SK-N-SH treated with all-trans-retinoic acid at 6 μM for 48 hours (cell line): ENCODE data around the gene PCSK5.

Experiments
- ATAC-seq: fragments of 200-7000 bp; cut with Tn5 transposase; 3 replicates; pipeline ENCODE4 v1.9.1; 2020; ENCODE audit warnings: mild to moderate bottlenecking, moderate library complexity
- ARNTL ChIP-seq: fragments of 450-650 bp; formaldehyde crosslinking; IDR thresholded peaks from 2 replicates; pipeline ENCODE4 v1.5.0; 2020; ENCODE audit warnings: low read depth, mild to moderate bottlenecking, moderate library complexity, borderline replicate concordance
- BACH2 ChIP-seq: fragments of 250-450 bp; sonication (Bioruptor Pico); IDR thresholded peaks from 2 replicates; pipeline ENCODE4 v1.9.0; 2021; ENCODE audit warnings: mild to moderate bottlenecking, borderline replicate concordance
- CREB5 ChIP-seq: fragments of 250-450 bp; sonication (Bioruptor Pico); IDR thresholded peaks from 2 replicates; pipeline ENCODE4 v1.5.1; 2020; ENCODE audit warnings: low read depth, mild to moderate bottlenecking, moderate library complexity
- CSDC2 ChIP-seq: fragments of 250-450 bp; sonication (Bioruptor Pico); IDR thresholded peaks from 2 replicates; pipeline ENCODE4 v1.5.0; 2020; ENCODE audit warnings: mild to moderate bottlenecking, moderate library complexity
- CSRNP3 ChIP-seq: fragments of 250-450 bp; sonication (Bioruptor Pico); IDR thresholded peaks from 2 replicates; pipeline ENCODE4 v1.5.1; 2021; ENCODE audit warnings: mild to moderate bottlenecking, moderate library complexity
- ESRRG ChIP-seq: fragments of 250-450 bp; sonication (Bioruptor Pico); IDR thresholded peaks from 2 replicates; pipeline ENCODE4 v1.6.1; 2021; ENCODE audit warnings: mild to moderate bottlenecking
- GLIS3 ChIP-seq: fragments of 250-450 bp; sonication (Bioruptor Pico); IDR thresholded peaks from 2 replicates; pipeline ENCODE4 v1.5.0; 2020; ENCODE audit warnings: mild to moderate bottlenecking, moderate library complexity
- ISL1 ChIP-seq: fragments of 250-450 bp; sonication (Bioruptor Pico); IDR thresholded peaks from 2 replicates; pipeline ENCODE4 v2.1.2; 2022; ENCODE audit warnings: mild to moderate bottlenecking, moderate library complexity
- OSR1 ChIP-seq: fragments of 250-450 bp; sonication (Bioruptor Pico); IDR thresholded peaks from 2 replicates; pipeline ENCODE4 v1.8.0; 2022; ENCODE audit warnings: moderate library complexity, mild to moderate bottlenecking, inconsistent platforms
- PATZ1 ChIP-seq: fragments of 250-450 bp; sonication (Bioruptor Pico); IDR thresholded peaks from 2 replicates; pipeline ENCODE4 v1.8.0; 2020; ENCODE audit warnings: mild to moderate bottlenecking, moderate library complexity, borderline replicate concordance
- PPARA ChIP-seq: fragments of 250-450 bp; sonication (Bioruptor Pico); IDR thresholded peaks from 2 replicates; pipeline ENCODE4 v1.5.0; 2020; ENCODE audit warnings: mild to moderate bottlenecking, borderline replicate concordance
- RARB ChIP-seq: fragments of 250-450 bp; sonication (Bioruptor Pico); IDR thresholded peaks from 2 replicates; pipeline ENCODE4 v1.8.0; 2021; ENCODE audit warnings: mild to moderate bottlenecking, moderate library complexity
- SNAI2 ChIP-seq: fragments of 250-450 bp; sonication (Bioruptor Pico); IDR thresholded peaks from 2 replicates; pipeline ENCODE4 v1.5.0; 2020; ENCODE audit warnings: mild to moderate bottlenecking, moderate library complexity
- TCF4 ChIP-seq: fragments of 250-450 bp; sonication (Bioruptor Pico); IDR thresholded peaks from 2 replicates; pipeline ENCODE4 v1.8.0; 2021; ENCODE audit warnings: mild to moderate bottlenecking, moderate library complexity, borderline replicate concordance
- TOX ChIP-seq: fragments of 250-450 bp; sonication (Bioruptor Pico); IDR thresholded peaks from 2 replicates; pipeline ENCODE4 v1.8.0; 2021; ENCODE audit warnings: mild to moderate bottlenecking, moderate library complexity, borderline replicate concordance
- TSHZ2 ChIP-seq: fragments of 250-450 bp; sonication (Bioruptor Pico); IDR thresholded peaks from 2 replicates; pipeline ENCODE4 v1.5.0; 2020; ENCODE audit warnings: mild to moderate bottlenecking, moderate library complexity
- ZC3H10 ChIP-seq: fragments of 250-450 bp; sonication (Bioruptor Pico); IDR thresholded peaks from 2 replicates; pipeline ENCODE4 v1.5.1; 2021; ENCODE audit warnings: mild to moderate bottlenecking, moderate library complexity
- ZFP3 ChIP-seq: fragments of 250-450 bp; sonication (Bioruptor Pico); IDR thresholded peaks from 2 replicates; pipeline ENCODE4 v1.5.0; 2020; ENCODE audit warnings: mild to moderate bottlenecking, moderate library complexity
- ZNF565 ChIP-seq: fragments of 450-650 bp; formaldehyde crosslinking; conservative IDR thresholded peaks from 2 replicates; pipeline ENCODE4 v1.5.0; 2020; ENCODE audit warnings: low read depth, mild to moderate bottlenecking, moderate library complexity
- ZNF70 ChIP-seq: fragments of 450-650 bp; formaldehyde crosslinking; IDR thresholded peaks from 2 replicates; pipeline ENCODE4 v1.5.0; 2020; ENCODE audit warnings: mild to moderate bottlenecking, moderate library complexity
- ZNF8 ChIP-seq: fragments of 450-650 bp; formaldehyde crosslinking; IDR thresholded peaks from 2 replicates; pipeline ENCODE4 v1.5.0; 2020; ENCODE audit warnings: mild to moderate bottlenecking, moderate library complexity

Gene PCSK5

GRCh38 chr9:75904364-75904763 lies 13.9 kb downstream of the PCSK5 start:
- TF ChIP-seq ZC3H10 (CRISPR knock-in tag) = no peak
- no peak for TF ChIP-seq CSRNP3 (CRISPR knock-in tag)
- TF ChIP-seq TCF4 = no peak
- no peak for TF ChIP-seq ZNF70 (CRISPR knock-in tag)
- no peak for TF ChIP-seq BACH2 (CRISPR knock-in tag)
- no peak for TF ChIP-seq RARB (CRISPR knock-in tag)
- no peak for TF ChIP-seq ZNF565 (CRISPR knock-in tag)
- no peak for TF ChIP-seq ARNTL (CRISPR knock-in tag)
- no peak for TF ChIP-seq GLIS3
- no peak for ATAC-seq

GRCh38 chr9:75906531-75906930 lies 16.1 kb downstream of the PCSK5 start:
- ATAC-seq = no peak
- no peak for TF ChIP-seq ZFP3
- TF ChIP-seq RARB (CRISPR knock-in tag) = no peak
- TF ChIP-seq ISL1 (CRISPR knock-in tag) = no peak
- TF ChIP-seq GLIS3 = no peak

- no peak for TF ChIP-seq TSHZ2 (CRISPR knock-in tag)
Measured at GRCh38 chr9:75907329-75907728, 16.9 kb downstream of the PCSK5 start.

GRCh38 chr9:75907923-75908322 lies 17.4 kb downstream of the PCSK5 start:
- no peak for ATAC-seq
- TF ChIP-seq TOX (CRISPR knock-in tag) (no peak), SNAI2 (CRISPR knock-in tag) (no peak)

More at GRCh38 chr9:75907329-75907728, 16.9 kb downstream of the PCSK5 start:
- no peak for ATAC-seq

- TF ChIP-seq RARB (CRISPR knock-in tag) = no peak
- TF ChIP-seq PPARA (CRISPR knock-in tag) = no peak
- no peak for TF ChIP-seq TOX (CRISPR knock-in tag)
- TF ChIP-seq ESRRG (CRISPR knock-in tag) = no peak
- no peak for TF ChIP-seq ZC3H10 (CRISPR knock-in tag)
- no peak for TF ChIP-seq ZNF70 (CRISPR knock-in tag)
- TF ChIP-seq OSR1 (CRISPR knock-in tag) = no peak
- no peak for TF ChIP-seq GLIS3
- no peak for TF ChIP-seq ZNF565 (CRISPR knock-in tag)
- no peak for TF ChIP-seq ISL1 (CRISPR knock-in tag)
- TF ChIP-seq CSDC2 (CRISPR knock-in tag) = no peak
- TF ChIP-seq PATZ1 (CRISPR knock-in tag) = no peak
- no peak for TF ChIP-seq ZFP3
- no peak for TF ChIP-seq CREB5 (CRISPR knock-in tag)
- no peak for TF ChIP-seq CSRNP3 (CRISPR knock-in tag)
- TF ChIP-seq ZNF8 = no peak
- ATAC-seq = no peak
Measured at GRCh38 chr9:75909776-75910175, 19.3 kb downstream of the PCSK5 start.
